H1 (cell line): ENCODE results near the gene TNS3. TPM values are rescaled to one million over a fixed set of nuclear protein-coding genes. Genes with fewer than 3 reads are reported as not detected.

ENCODE experiments used
- CTCF ChIA-PET: fragments of 300-600 bp; sonication (Branson Sonifier 250); formaldehyde crosslinking; loops from one replicate; lab custom pipeline; 2021; ENCODE audit not compliant: partially characterized antibody; lab: Charles Lee
- POLR2A ChIA-PET: fragments of 300-600 bp; sonication (Branson Sonifier 250); formaldehyde crosslinking; loops from one replicate; lab custom pipeline; 2021; ENCODE audit warnings: inconsistent platforms; ENCODE audit not compliant: partially characterized antibody; lab: Charles Lee
- DNase-seq, 2 experiments: peaks; one replicate each; pipeline versions ENCODE4 v3.0.0 to v3.0.0-alpha.2; 2010 to 2022; ENCODE audit warnings: low spot score in 2 of 2, low read depth in 1 of 2, mixed read lengths in 1 of 2
- FAIRE-seq: peaks from 2 replicates; lab custom pipeline; 2011; peaks lifted over from hg19 to GRCh38; lab: Jason Lieb, UNC
- H2AFZ ChIP-seq: 2 replicates; pipeline ENCODE4 v1.8.1; 2012; ENCODE audit warnings: low read length, inconsistent platforms
- H2AK5ac ChIP-seq: 2 replicates; pipeline ENCODE4 v1.6.1; 2013; ENCODE audit warnings: low read depth, low read length
- H2BK120ac ChIP-seq: replicated peaks from 2 replicates; pipeline ENCODE3; 2013; ENCODE audit warnings: low read depth, low read length, inconsistent platforms
- H2BK12ac ChIP-seq: 2 replicates; pipeline ENCODE4 v1.6.1; 2013; ENCODE audit warnings: low read depth, low read length
- H2BK15ac ChIP-seq: 2 replicates; pipeline ENCODE4 v1.6.1; 2013; ENCODE audit warnings: low read length
- H2BK20ac ChIP-seq: 2 replicates; pipeline ENCODE4 v1.6.1; 2013; ENCODE audit warnings: low read length
- H2BK5ac ChIP-seq: 2 replicates; pipeline ENCODE4 v1.6.1; 2013; ENCODE audit warnings: low read depth, low read length
- H3K14ac ChIP-seq: 2 replicates; pipeline ENCODE4 v1.6.1; 2013; ENCODE audit warnings: inconsistent platforms; ENCODE audit not compliant: insufficient read length
- H3K18ac ChIP-seq: 2 replicates; pipeline ENCODE4 v1.6.1; 2013; ENCODE audit warnings: low read length; ENCODE audit errors: extremely low read depth
- H3K23ac ChIP-seq: 2 replicates; pipeline ENCODE4 v1.6.1; 2013; ENCODE audit warnings: inconsistent platforms; ENCODE audit not compliant: insufficient read length
- H3K23me2 ChIP-seq: 2 replicates; pipeline ENCODE4 v1.6.1; 2013; ENCODE audit warnings: low read depth, low read length
- H3K27ac ChIP-seq: 2 replicates; pipeline ENCODE4 v1.6.1; 2011; ENCODE audit warnings: low read depth, low read length, inconsistent platforms
- H3K27me3 ChIP-seq, 4 experiments: replicated peaks in 1 of 4; 1 replicate in 1 of 4; 2 replicates in 3 of 4; pipeline versions ENCODE4 v1.6.1 to v1.8.1; 2011 to 2013; ENCODE audit warnings: low read length in 3 of 4, mild to moderate bottlenecking in 3 of 4, inconsistent platforms in 2 of 4, mixed read lengths in 2 of 4, moderate library complexity in 1 of 4; ENCODE audit not compliant: control insufficient read depth in 3 of 4, insufficient read depth in 3 of 4; ENCODE audit errors: extremely low read depth in 1 of 4
- H3K36me3 ChIP-seq, 4 experiments: 2 replicates each; pipeline versions ENCODE4 v1.6.1 to v1.8.1; 2011 to 2013; ENCODE audit warnings: mild to moderate bottlenecking in 4 of 4, low read length in 3 of 4, moderate library complexity in 2 of 4, control low read depth in 1 of 4, inconsistent platforms in 1 of 4; ENCODE audit not compliant: insufficient read depth in 4 of 4, control insufficient read depth in 2 of 4
- H3K4ac ChIP-seq: replicated peaks from 2 replicates; pipeline ENCODE3; 2013; ENCODE audit warnings: low read length, low read depth, mixed read lengths, inconsistent platforms; ENCODE audit not compliant: insufficient read length
- H3K4me1 ChIP-seq, 4 experiments: replicated peaks in 1 of 4; 1 replicate in 1 of 4; 2 replicates in 3 of 4; pipeline versions ENCODE4 v1.6.1 to v1.8.1; 2011 to 2013; ENCODE audit warnings: low read length in 3 of 4, inconsistent platforms in 2 of 4, mixed read lengths in 1 of 4; ENCODE audit not compliant: insufficient read depth in 4 of 4, control insufficient read depth in 3 of 4
- H3K4me2 ChIP-seq, 2 experiments: 2 replicates each; pipeline versions ENCODE4 v1.6.1 to v1.8.1; 2011 to 2013; ENCODE audit warnings: low read depth in 2 of 2, low read length in 2 of 2, control low read depth in 1 of 2, inconsistent platforms in 1 of 2, mild to moderate bottlenecking in 1 of 2; ENCODE audit not compliant: insufficient read depth in 1 of 2
- H3K4me3 ChIP-seq, 4 experiments: fragments of 200-600, 300-600 bp in 1 of 4; sonication (generic), shearing (Covaris generic), sonication (Bioruptor Twin) in 1 of 4; 2 replicates each; pipeline versions ENCODE4 v1.5.1 to v1.8.1; 2011 to 2016; ENCODE audit warnings: low read length in 4 of 4, low read depth in 3 of 4, control low read depth in 2 of 4, inconsistent platforms in 2 of 4, mild to moderate bottlenecking in 2 of 4, mixed read lengths in 1 of 4, moderate library complexity in 1 of 4; ENCODE audit not compliant: insufficient read depth in 2 of 4; ENCODE audit errors: extremely low read depth in 1 of 4
- H3K56ac ChIP-seq: replicated peaks from 2 replicates; pipeline ENCODE3; 2013; ENCODE audit warnings: low read depth, mild to moderate bottlenecking, mixed read lengths, low read length, inconsistent platforms; ENCODE audit not compliant: insufficient read length
- H3K79me1 ChIP-seq: 2 replicates; pipeline ENCODE4 v1.6.1; 2013; ENCODE audit warnings: low read depth, low read length, control low read depth
- H3K79me2 ChIP-seq, 2 experiments: 2 replicates each; pipeline versions ENCODE4 v1.6.1 to v1.8.1; 2012 to 2013; ENCODE audit warnings: low read length in 2 of 2, mild to moderate bottlenecking in 2 of 2, inconsistent platforms in 1 of 2; ENCODE audit not compliant: insufficient read depth in 2 of 2, control insufficient read depth in 1 of 2
- H3K9ac ChIP-seq, 4 experiments: replicated peaks in 1 of 4; 1 replicate in 1 of 4; 2 replicates in 3 of 4; pipeline versions ENCODE4 v1.6.1 to v1.8.1; 2011 to 2013; ENCODE audit warnings: low read depth in 3 of 4, low read length in 3 of 4, control low read depth in 2 of 4, mild to moderate bottlenecking in 2 of 4, moderate library complexity in 2 of 4, inconsistent platforms in 1 of 4; ENCODE audit errors: extremely low read depth in 1 of 4
- H3K9me3 ChIP-seq, 2 experiments: 2 replicates each; pipeline versions ENCODE4 v1.6.1 to v1.8.1; 2012 to 2013; ENCODE audit warnings: mild to moderate bottlenecking in 2 of 2, moderate library complexity in 2 of 2, control low read depth in 1 of 2, inconsistent platforms in 1 of 2, low read depth in 1 of 2, low read length in 1 of 2, mixed read lengths in 1 of 2; ENCODE audit not compliant: insufficient read depth in 2 of 2
- H4K20me1 ChIP-seq, 2 experiments: replicated peaks in 1 of 2; 2 replicates each; pipeline versions ENCODE3 to v1.8.1; 2011 to 2013; ENCODE audit warnings: inconsistent platforms in 2 of 2, low read length in 2 of 2, mild to moderate bottlenecking in 1 of 2; ENCODE audit not compliant: insufficient read depth in 2 of 2, control insufficient read depth in 1 of 2
- H4K5ac ChIP-seq: 2 replicates; pipeline ENCODE4 v1.6.1; 2013; ENCODE audit warnings: low read length, low read depth, mixed read lengths, inconsistent platforms; ENCODE audit not compliant: insufficient read length
- H4K8ac ChIP-seq: 2 replicates; pipeline ENCODE4 v1.8.0; 2013; ENCODE audit warnings: mild to moderate bottlenecking, moderate library complexity, low read length, inconsistent platforms; ENCODE audit not compliant: insufficient read depth; ENCODE audit errors: extremely low read depth
- H4K91ac ChIP-seq: replicated peaks from 2 replicates; pipeline ENCODE3; 2013; ENCODE audit warnings: low read length, mixed read lengths, inconsistent platforms; ENCODE audit not compliant: insufficient read length
- BACH1 ChIP-seq: IDR thresholded peaks from 2 replicates; pipeline ENCODE4 v1.6.1; 2012; ENCODE audit warnings: low read length, improper control_type of control experiment
- CTBP2 ChIP-seq: IDR thresholded peaks from 2 replicates; pipeline ENCODE4 v1.7.0; 2011; ENCODE audit warnings: borderline replicate concordance, mild to moderate bottlenecking, moderate library complexity, mixed read lengths, low read length; ENCODE audit not compliant: insufficient read depth, insufficient read length
- TEAD4 ChIP-seq: IDR thresholded peaks from 2 replicates; pipeline ENCODE4 v1.6.1; 2012; ENCODE audit warnings: low read depth, low read length, inconsistent platforms, mixed read lengths
- WGBS, 2 experiments: shearing (Covaris generic) in 1 of 2; methylation state at CpG; one replicate each; pipeline versions ENCODE4 v1.1.6 to v1.1.7; 2013 to 2015; ENCODE audit warnings: low lambda C conversion rate in 2 of 2, mixed read lengths in 2 of 2, inconsistent platforms in 1 of 2, low coverage in 1 of 2, missing lambda C conversion rate in 1 of 2; ENCODE audit not compliant: insufficient replicate concordance in 2 of 2, insufficient coverage in 1 of 2, insufficient read length in 1 of 2; ENCODE audit errors: extremely low coverage in 1 of 2, missing lambda C conversion rate in 1 of 2; 5-methylcytosine and 5-hydroxymethylcytosine counted together
- polyA plus RNA-seq, 7 experiments: library from polyadenylated mRNA; depleted of rRNA in 3 of 7; stranded (reverse) in 5 of 7; unstranded in 2 of 7; fragments of >200 nt in 5 of 7; fragments of 200-250 nt in 2 of 7; gene quantifications; 1 replicate in 5 of 7; 2 replicates in 1 of 7; 4 replicates in 1 of 7; pipeline versions ENCODE4 v1.2.1 to v1.2.3, GENCODE V29; 2011 to 2013; ENCODE audit warnings: missing spikeins in 2 of 7, mixed read lengths in 2 of 7
- total RNA-seq: library from RNA; stranded (reverse); fragmentation: NEBNext Ultra II Directional; extraction: Animal tissue kit (Norgen Biotek cat#: 25700); gene quantifications from 2 replicates; pipeline ENCODE4 v1.2.1, GENCODE V29; 2021

The TNS3 gene
- total and polyA plus RNA-seq, 2 of the 8 experiments (the other 6 are each of a cell fraction or from before 2014, with no cell fraction given), result 11.9 to 24.2 TPM

- no peaks in the 10 kb centered on the region; a peak in 1 of 8 replicates for H3K36me3 ChIP-seq
- TF ChIP-seq BACH1 (no peak), TEAD4 (no peak), CTBP2 (no peak)
- TF ChIP-seq, all 59 proteins: peak for 0
- H3K56ac ChIP-seq, result no peak overlapping the region
- H3K23ac ChIP-seq, result no peak overlapping the region
- H4K8ac ChIP-seq, result no peak overlapping the region
- no peak overlapping the region for H2BK15ac ChIP-seq
- H3K79me2 ChIP-seq, result no peaks in the 10 kb centered on the region; a peak in 1 of 4 replicates
- H3K23me2 ChIP-seq, result no peaks in the 10 kb centered on the region; the same call in 1 of the 2 replicates
- H4K91ac ChIP-seq, result no peak overlapping the region
- no peak overlapping the region for H3K14ac ChIP-seq
- no peak overlapping the region for H3K18ac ChIP-seq
- no peak overlapping the region for H3K4me2 ChIP-seq
- no peak overlapping the region for H3K27ac ChIP-seq
- no peaks in the 10 kb centered on the region; a peak in 3 of 7 replicates for H3K4me1 ChIP-seq
- peaks cover 3 to 6% of the 10 kb centered on the region in 2 experiments for H4K20me1 ChIP-seq
- H2BK120ac ChIP-seq, result no peak overlapping the region
- no peak overlapping the region for H2AK5ac ChIP-seq
- no peak for FAIRE-seq
- H3K79me1 ChIP-seq, result peaks cover 10% of the 10 kb centered on the region; the same call in 1 of the 2 replicates
- CTCF ChIA-PET, result interaction anchor here (1.1 to 1.4 kb wide), 4 partner anchors 12 to 27 kb away, joined by 3 to 5 read pairs (median 4); no protein-coding TSS in a partner anchor
- no peak overlapping the region for H4K5ac ChIP-seq
- no peak overlapping the region for H3K4me3 ChIP-seq
- H3K9me3 ChIP-seq, result no peaks in the 10 kb centered on the region
- no peaks in the 10 kb centered on the region for H3K27me3 ChIP-seq
- H2BK20ac ChIP-seq, result no peak overlapping the region
- no peak for DNase-seq
- POLR2A ChIA-PET, result no interaction called here
- no peak overlapping the region for H2AFZ ChIP-seq
- H3K9ac ChIP-seq, result no peak overlapping the region
- 92% methylated on average over 9 of the region's 9 CpGs; no CpG with 5 or more reads in 1 of the 2 experiments for WGBS, 2 experiments
- no peak overlapping the region for H2BK12ac ChIP-seq
- no peak overlapping the region for H2BK5ac ChIP-seq
- no peak overlapping the region for H3K4ac ChIP-seq
Measured at GRCh38 chr7:47507522-47507921, 74.4 kb downstream of the TNS3 start.
